Measurements from ENCODE around the gene GRB7. TPM values are rescaled to one million over a fixed set of nuclear protein-coding genes. Genes with fewer than 3 reads are reported as not detected.

The GRB7 gene
- polyA plus RNA-seq, 1 donor (not counting 4 experiments of a cell fraction or from before 2014, with no cell fraction given): 4.2 TPM

- DNase-seq (ENCODE audit: low read depth, low spot score) (no peak), FAIRE-seq (no peak)
- Histone ChIP-seq H3K79me2 (ENCODE audit: control insufficient read depth, insufficient read depth, low read length) (no peaks in the 10 kb centered on the region), H4K20me1 (ENCODE audit: control insufficient read depth, extremely low read depth, insufficient read depth, low read length) (no peaks in the 10 kb centered on the region), H3K4me1 (ENCODE audit: control insufficient read depth, extremely low read depth, insufficient read depth, low read length) (peaks cover 25% of the 10 kb centered on the region), H3K36me3 (ENCODE audit: control insufficient read depth in 2 of 2, extremely low read depth in 1 of 2, insufficient read depth in 2 of 2, low read length in 2 of 2) (peaks cover 29 to 32% of the 10 kb centered on the region in 2 experiments), H3K27ac (ENCODE audit: control insufficient read depth, insufficient read depth, low read length) (no peak overlapping the region), H3K9me3 (ENCODE audit: control insufficient read depth, low read depth, low read length) (no peaks in the 10 kb centered on the region), H3K4me3 (ENCODE audit: control insufficient read depth in 2 of 3, extremely low read depth in 1 of 3, insufficient read depth in 2 of 3, low read depth in 1 of 3, low read length in 3 of 3) (no peak overlapping the region), H3K9me1 (ENCODE audit: control insufficient read depth, extremely low read depth, insufficient read depth, low read length) (no peaks in the 10 kb centered on the region), H2AFZ (ENCODE audit: control insufficient read depth, low read length) (no peak overlapping the region), H3K27me3 (ENCODE audit: control insufficient read depth, extremely low read depth, insufficient read depth, low read length) (no peaks in the 10 kb centered on the region), H3K4me2 (ENCODE audit: control insufficient read depth, extremely low read depth, insufficient read depth, low read depth, low read length) (no peak overlapping the region), H3K9ac (ENCODE audit: control insufficient read depth, extremely low read depth, insufficient read depth, low read length) (no peak overlapping the region)
- dilution Hi-C loops (cut with MboI; ENCODE audit: extremely low pct_ligation_motif_present, low sequenced_read_pairs): no loop called here
- TF ChIP-seq CTCF (optimal IDR thresholded peaks at IDR 0.05 in 1 of 3, IDR thresholded peaks at IDR 0.05 in 1 of 3, conservative IDR thresholded peaks at IDR 0.05 in 1 of 3; ENCODE audit: extremely low read depth in 1 of 3, insufficient read depth in 2 of 3, low read length in 3 of 3): no peak
- TF ChIP-seq EZH2 (IDR thresholded peaks at IDR 0.05; ENCODE audit: low read length): no peak
These were observed 6.5 kb downstream of the GRB7 start for GRCh38 chr17:39744075-39744835.

- H3K27me3 ChIP-seq (ENCODE audit: control insufficient read depth, extremely low read depth, insufficient read depth, low read length): no peaks in the 10 kb centered on the region
- DNase-seq (ENCODE audit: low read depth, low spot score) (no peak), FAIRE-seq (no peak)
- TF ChIP-seq EZH2 (IDR thresholded peaks at IDR 0.05; ENCODE audit: low read length) (no peak), CTCF (optimal IDR thresholded peaks at IDR 0.05 in 1 of 3, IDR thresholded peaks at IDR 0.05 in 1 of 3, conservative IDR thresholded peaks at IDR 0.05 in 1 of 3; ENCODE audit: extremely low read depth in 1 of 3, insufficient read depth in 2 of 3, low read length in 3 of 3) (no peak)
- dilution Hi-C loops (cut with MboI; ENCODE audit: extremely low pct_ligation_motif_present, low sequenced_read_pairs): no loop called here
- H3K4me3 ChIP-seq (ENCODE audit: control insufficient read depth in 2 of 3, extremely low read depth in 1 of 3, insufficient read depth in 2 of 3, low read depth in 1 of 3, low read length in 3 of 3): no peak overlapping the region
- H3K79me2 ChIP-seq (ENCODE audit: control insufficient read depth, insufficient read depth, low read length): no peaks in the 10 kb centered on the region
- H4K20me1 ChIP-seq (ENCODE audit: control insufficient read depth, extremely low read depth, insufficient read depth, low read length): no peaks in the 10 kb centered on the region
- no peak overlapping the region for H2AFZ ChIP-seq (ENCODE audit: control insufficient read depth, low read length)
- H3K36me3 ChIP-seq (ENCODE audit: control insufficient read depth in 2 of 2, extremely low read depth in 1 of 2, insufficient read depth in 2 of 2, low read length in 2 of 2): peaks cover 29 to 32% of the 10 kb centered on the region in 2 experiments
- no peaks in the 10 kb centered on the region for H3K9me1 ChIP-seq (ENCODE audit: control insufficient read depth, extremely low read depth, insufficient read depth, low read length)
- peaks cover 22% of the 10 kb centered on the region for H3K4me1 ChIP-seq (ENCODE audit: control insufficient read depth, extremely low read depth, insufficient read depth, low read length)
- H3K27ac ChIP-seq (ENCODE audit: control insufficient read depth, insufficient read depth, low read length): no peak overlapping the region
- no peak overlapping the region for H3K9ac ChIP-seq (ENCODE audit: control insufficient read depth, extremely low read depth, insufficient read depth, low read length)
- H3K4me2 ChIP-seq (ENCODE audit: control insufficient read depth, extremely low read depth, insufficient read depth, low read depth, low read length): no peak overlapping the region
- no peaks in the 10 kb centered on the region for H3K9me3 ChIP-seq (ENCODE audit: control insufficient read depth, low read depth, low read length)
These were observed 7.1 kb downstream of the GRB7 start for GRCh38 chr17:39744836-39745215.
